Measurements from ENCODE around the gene STAM. TPM values are rescaled to one million over a fixed set of nuclear protein-coding genes. Genes with fewer than 3 reads are reported as not detected.

The STAM gene
- total RNA-seq, 3 donors from 2014 or later: 12.9 to 14.7 (median 14.7) TPM

Other genes starting within 250 kb of the STAM start
- gene ST8SIA6, start 189.6 kb upstream of the STAM start, total RNA-seq: under 1 TPM in 1 of 3 donors, not detected in 2; 0.33 TPM
- gene HACD1, start 26.8 kb upstream of the STAM start, total RNA-seq: under 1 TPM; 0.71 to 0.92 (median 0.76) TPM
- under 1 TPM; 0.03 to 0.11 (median 0.05) TPM for gene TMEM236, start 108.0 kb downstream of the STAM start, total RNA-seq
- gene MRC1, start 165.2 kb downstream of the STAM start, total RNA-seq: under 1 TPM; 0.14 to 0.23 (median 0.16) TPM